Stimulated activated CD8-positive, alpha-beta memory T cell treated with anti-CD3 and anti-CD28 coated beads, Interleukin-4, amount 100 ng/mL, for 1 hour (primary cell): ENCODE results near the gene MACROD2.

Experiments used
- DNase-seq, 2 donors: peaks; one replicate each; pipeline ENCODE4 v3.0.0-alpha.2; 2020; ENCODE audit warnings: low read depth in 2 of 2, low spot score in 1 of 2

The MACROD2 gene

GRCh38 chr20:15379681-15380296, 1384.5 kb downstream of the MACROD2 start:
- no peak for DNase-seq

DNA sequence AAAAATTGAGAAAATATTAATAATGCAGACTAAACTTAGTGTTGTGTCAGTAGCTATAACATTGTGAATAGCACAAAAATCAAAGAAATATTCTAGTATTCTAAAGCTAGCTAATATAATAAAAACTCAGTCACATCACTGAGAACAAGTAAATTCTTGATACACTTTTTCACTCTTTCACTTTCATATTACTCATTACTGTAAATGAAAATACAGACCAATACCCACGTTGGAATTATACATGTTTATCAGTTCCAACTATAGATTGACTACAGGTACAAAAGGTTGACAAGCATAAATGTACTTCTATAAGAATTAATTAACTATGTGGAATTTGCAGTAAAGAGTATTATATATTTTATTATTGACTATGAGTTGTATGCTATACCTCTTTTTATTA, 1385.5 kb downstream of the MACROD2 start:
- no peak for DNase-seq

GRCh38 chr20:15387228-15387627, 1391.9 kb downstream of the MACROD2 start:
- no peak for DNase-seq

GRCh38 chr20:15395457-15395856, 1400.1 kb downstream of the MACROD2 start:
- no peak for DNase-seq

GRCh38 chr20:15396026-15396425, 1400.7 kb downstream of the MACROD2 start:
- no peak for DNase-seq

DNA sequence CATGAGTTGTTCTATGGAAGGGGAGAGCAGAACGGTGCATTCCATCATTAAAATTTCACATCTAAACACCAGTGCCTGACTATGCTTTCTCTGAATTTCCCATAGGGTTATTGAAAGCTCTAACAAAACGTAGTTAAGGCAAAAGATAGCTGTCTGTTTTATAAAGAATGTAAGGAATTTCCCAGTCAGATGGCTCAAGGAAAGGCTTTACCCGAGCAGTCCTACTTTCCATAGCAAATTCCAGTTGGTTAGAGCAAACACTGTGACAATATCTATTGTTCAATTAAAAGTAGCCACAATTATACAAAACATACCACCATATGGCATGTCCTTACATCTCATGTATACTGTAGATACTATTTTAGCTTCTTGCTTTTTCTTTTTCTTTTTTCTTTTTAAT, 1401.6 kb downstream of the MACROD2 start:
- DNase-seq = no peak

GRCh38 chr20:15399781-15400180, 1404.5 kb downstream of the MACROD2 start:
- DNase-seq = no peak

DNA sequence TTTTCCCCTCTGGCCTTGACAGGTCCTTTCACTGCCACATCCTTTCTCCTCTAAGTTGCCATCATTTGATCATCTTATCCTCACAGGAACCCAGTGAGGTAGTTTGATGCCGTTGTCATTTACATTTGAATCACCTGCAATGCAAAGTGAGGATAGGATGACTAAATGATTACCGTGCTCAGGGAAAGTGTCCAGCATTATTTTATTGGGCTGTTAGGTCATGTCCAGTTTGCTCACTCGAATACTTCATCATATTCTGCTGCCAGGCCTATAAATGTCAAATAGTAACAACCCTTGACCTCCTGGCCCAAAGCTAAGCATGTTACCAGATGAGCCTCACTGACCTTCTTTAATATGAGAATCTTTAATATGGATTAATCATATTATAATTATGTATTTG, 1410.8 kb downstream of the MACROD2 start:
- DNase-seq = no peak

DNA sequence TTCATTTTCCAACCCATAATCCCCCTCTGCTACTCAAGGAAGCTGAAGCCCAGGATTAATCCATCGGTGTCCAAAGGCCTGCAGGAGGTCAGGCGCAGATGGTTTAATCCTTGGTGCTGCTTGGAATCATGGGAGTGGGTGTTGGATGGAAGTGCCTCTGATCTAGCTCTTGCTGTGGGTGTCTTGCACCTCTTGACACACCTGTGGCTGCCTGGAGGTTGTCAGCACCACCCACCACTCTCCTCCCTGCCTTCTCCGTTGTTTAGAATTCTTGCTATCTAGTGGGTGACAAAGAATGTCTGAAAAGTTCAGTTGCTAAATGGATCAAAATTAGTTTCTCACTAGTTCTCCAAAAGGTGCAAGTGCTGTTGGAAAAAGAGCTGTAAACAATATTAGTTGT, 1416.5 kb downstream of the MACROD2 start:
- DNase-seq = no peak

DNA sequence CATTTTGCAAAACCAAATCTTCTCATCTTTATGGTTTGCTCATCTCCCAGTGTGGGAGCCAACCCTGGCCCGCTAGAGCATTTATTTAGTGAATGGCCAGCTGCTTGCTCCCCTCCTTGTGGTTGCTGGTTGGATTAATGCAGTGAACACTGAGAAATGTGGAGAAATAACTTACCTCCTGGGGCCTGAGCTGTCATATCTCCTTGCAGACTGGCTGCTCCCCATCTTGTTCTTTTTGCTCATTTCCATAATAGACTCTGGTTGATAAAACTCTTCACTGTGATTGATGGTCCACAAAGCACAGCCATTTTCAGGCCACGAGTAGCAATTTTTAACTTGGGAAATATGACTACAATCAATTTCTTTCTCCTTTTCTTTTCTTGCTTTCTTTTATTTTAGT, 1420.6 kb downstream of the MACROD2 start:
- no peak for DNase-seq

GRCh38 chr20:15419856-15420255, 1424.5 kb downstream of the MACROD2 start:
- DNase-seq = no peak

- no peak for DNase-seq
Observed at GRCh38 chr20:15422966-15423365, 1427.7 kb downstream of the MACROD2 start.

GRCh38 chr20:15439551-15439950, 1444.2 kb downstream of the MACROD2 start:
- DNase-seq = no peak

- DNase-seq = no peak
Observed at GRCh38 chr20:15440049-15440820, 1444.9 kb downstream of the MACROD2 start.

GRCh38 chr20:15445056-15445840, 1449.9 kb downstream of the MACROD2 start:
- DNase-seq = no peak

DNA sequence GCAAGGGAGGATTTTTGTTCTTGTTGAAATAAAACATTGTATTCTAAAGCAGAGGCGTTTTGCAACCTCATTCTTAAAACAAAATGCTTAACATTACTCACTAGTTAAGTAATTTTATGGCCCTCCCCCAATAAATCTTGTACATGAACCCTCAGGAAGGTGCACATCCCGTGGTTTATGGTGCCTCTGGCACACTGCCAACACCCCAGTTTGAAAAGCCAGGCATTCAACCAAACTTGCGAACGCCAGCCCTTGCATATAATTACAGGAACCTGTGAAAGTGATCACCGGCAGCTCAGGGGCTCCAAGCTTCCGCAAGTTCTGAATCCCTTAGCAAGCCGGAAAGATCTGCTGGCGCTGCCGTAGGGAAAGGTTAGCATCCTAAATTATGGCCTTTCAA, 1451.1 kb downstream of the MACROD2 start:
- no peak for DNase-seq

DNA sequence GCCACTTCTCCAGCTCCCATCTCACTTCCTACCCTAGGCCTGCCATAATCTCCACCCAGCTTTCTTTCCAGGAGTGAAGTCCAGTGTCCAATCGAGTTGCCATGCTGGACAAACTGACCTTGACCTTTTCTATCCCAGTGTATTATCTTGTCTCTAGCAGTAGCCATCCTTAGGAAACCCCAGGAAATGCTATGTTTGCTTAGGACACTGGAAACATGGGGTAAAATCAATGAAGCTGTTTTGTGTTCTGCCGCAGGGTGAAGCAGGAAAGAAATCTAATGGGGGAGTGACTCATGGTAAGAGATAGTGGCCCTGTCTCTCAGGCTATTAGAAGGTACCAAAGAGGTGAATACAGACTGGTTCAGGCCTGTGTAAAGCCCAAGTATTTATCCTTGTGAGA, 1452.2 kb downstream of the MACROD2 start:
- no peak for DNase-seq

GRCh38 chr20:15449061-15449460, 1453.7 kb downstream of the MACROD2 start:
- no peak for DNase-seq

GRCh38 chr20:15451241-15451640, 1455.9 kb downstream of the MACROD2 start:
- no peak for DNase-seq

- no peak for DNase-seq
Observed at GRCh38 chr20:15455279-15455678, 1460.0 kb downstream of the MACROD2 start.

DNA sequence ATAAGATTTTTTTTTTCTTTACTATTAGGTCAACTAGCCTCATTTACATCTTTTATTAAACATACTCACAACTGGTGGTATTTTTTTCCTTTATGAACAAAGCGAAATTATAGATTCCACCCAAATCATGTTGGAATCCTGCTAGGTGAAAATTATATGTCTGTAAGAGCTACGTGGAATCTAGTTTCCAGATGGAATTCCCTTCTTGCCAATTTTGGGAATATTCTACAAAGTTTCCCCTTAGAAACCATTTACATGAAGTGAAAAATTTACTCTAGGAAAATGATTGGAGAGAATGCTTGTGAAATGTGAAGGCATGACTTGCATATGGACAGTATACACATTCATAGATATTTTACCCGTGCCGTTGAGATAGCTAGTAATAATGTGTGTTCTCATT, 1466.6 kb downstream of the MACROD2 start:
- DNase-seq = no peak

DNA sequence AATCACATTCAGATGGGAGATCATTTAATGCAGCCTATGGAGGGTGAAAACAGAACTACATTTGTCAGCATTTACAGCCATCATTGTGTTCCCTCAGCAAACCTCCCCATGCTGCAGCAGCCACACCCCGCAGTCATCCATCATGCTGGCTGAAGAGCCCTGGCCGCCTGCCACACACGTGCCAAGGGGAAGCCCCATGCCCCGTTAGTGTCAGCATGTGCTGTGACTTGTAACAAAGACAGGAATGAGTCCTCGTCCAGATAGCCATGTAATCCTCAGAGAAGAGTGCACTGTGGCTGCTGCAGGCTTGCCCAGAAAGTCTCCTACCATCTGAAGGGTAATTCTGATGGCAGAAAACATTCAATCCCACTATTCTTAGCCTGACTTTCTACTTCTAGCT, 1480.2 kb downstream of the MACROD2 start:
- DNase-seq = no peak
